GM12875 (cell line): ENCODE measurements around the gene BAAT.
"Not testable (repeated sequence)": the region's sequence is repeated elsewhere in the genome, so short reads cannot be mapped to it uniquely, and the experiment has no call there.

Experiments
- H3K4me3 ChIP-seq: one replicate; pipeline ENCODE4 v1.5.1; 2011; ENCODE audit warnings: low read depth, low read length, control low read depth
- CTCF ChIP-seq: IDR thresholded peaks from 2 replicates; pipeline ENCODE4 v1.5.1; 2011; ENCODE audit warnings: low read depth, mild to moderate bottlenecking, control low read depth, inconsistent platforms, low read length, moderate library complexity, borderline replicate concordance; ENCODE audit not compliant: insufficient read depth

Gene BAAT

GRCh38 chr9:101336091-101336490 lies 48.7 kb downstream of the BAAT start:
- TF ChIP-seq CTCF: no peak
- no peak overlapping the region for H3K4me3 ChIP-seq

GRCh38 chr9:101333926-101334702 lies 50.7 kb downstream of the BAAT start:
- TF ChIP-seq CTCF: no peak
- no peak overlapping the region for H3K4me3 ChIP-seq

GRCh38 chr9:101333490-101333889 lies 51.3 kb downstream of the BAAT start:
- no peak for TF ChIP-seq CTCF
- no peak overlapping the region for H3K4me3 ChIP-seq

- TF ChIP-seq CTCF: no peak
- no peak overlapping the region for H3K4me3 ChIP-seq
These were observed 52.4 kb downstream of the BAAT start for GRCh38 chr9:101332362-101332761.

GRCh38 chr9:101327422-101327909 lies 57.3 kb downstream of the BAAT start:
- not testable (repeated sequence) for H3K4me3 ChIP-seq

GRCh38 chr9:101326501-101326900 lies 58.3 kb downstream of the BAAT start:
- H3K4me3 ChIP-seq: no peak overlapping the region
- no peak for TF ChIP-seq CTCF

- no peak for TF ChIP-seq CTCF
- no peak overlapping the region for H3K4me3 ChIP-seq
These were observed 58.8 kb downstream of the BAAT start for GRCh38 chr9:101326035-101326434.
